Upper lobe of right lung (tissue), 1 donor: Measurements from ENCODE around the gene VSIG10. TPM values are rescaled to one million over a fixed set of nuclear protein-coding genes. Genes with fewer than 3 reads are reported as not detected.

Experiments
- ATAC-seq: fragments of 200-7000 bp; cut with Tn5 transposase; one replicate; pipeline ENCODE4 v1.9.1; 2020; ENCODE audit warnings: mild to moderate bottlenecking, moderate library complexity
- DNase-seq: peaks from one replicate; pipeline ENCODE4 v3.0.0-alpha.2; 2020
- H3K27ac ChIP-seq: fragments of 200-600 bp; one replicate; pipeline ENCODE4 v1.8.0; 2022
- H3K27me3 ChIP-seq: fragments of 200-600 bp; one replicate; pipeline ENCODE4 v1.8.0; 2022; ENCODE audit warnings: mild to moderate bottlenecking
- H3K36me3 ChIP-seq: fragments of 200-600 bp; one replicate; pipeline ENCODE4 v1.8.0; 2022
- H3K4me1 ChIP-seq: fragments of 200-600 bp; one replicate; pipeline ENCODE4 v1.8.0; 2022
- H3K4me3 ChIP-seq: fragments of 200-600 bp; one replicate; pipeline ENCODE4 v1.8.0; 2022; ENCODE audit warnings: mild to moderate bottlenecking
- H3K9me3 ChIP-seq: fragments of 200-600 bp; one replicate; pipeline ENCODE4 v1.8.0; 2022
- intact Hi-C: fragments of 100-400 bp; cut with DNase I; formaldehyde crosslinking; loops from one replicate; pipeline ENCODE4 v1.11.0; 2022
- total RNA-seq: library from RNA; stranded (reverse); fragmentation: NEBNext Ultra II Directional; extraction: Animal tissue kit (Norgen Biotek cat#: 25700); gene quantifications from one replicate; pipeline ENCODE4 v1.2.1, GENCODE V29; 2021
- TF ChIP-seq, protein P1 (sequence below): fragments of 200-600 bp; IDR thresholded peaks from one replicate; pipeline ENCODE4 v1.8.0; 2022; ENCODE audit warnings: antibody characterized with exemption
- donor health status: DM: no; HTN: yes; CAD: no; lungs with severe emphysema.

Gene VSIG10
- total RNA-seq, 1 donor from 2014 or later = 52.4 TPM

GRCh38 chr12:118073768-118074167 is 30.0 kb downstream of the VSIG10 start:
- DNase-seq (no peak), ATAC-seq (no peak)
- no peak overlapping the region for H3K27ac ChIP-seq
- no peaks in the 10 kb centered on the region for H3K9me3 ChIP-seq
- H3K4me1 ChIP-seq = no peaks in the 10 kb centered on the region
- intact Hi-C loops = no loop called here
- no peak overlapping the region for H3K4me3 ChIP-seq
- no peaks in the 10 kb centered on the region for H3K27me3 ChIP-seq
- TF ChIP-seq, protein P1, sequence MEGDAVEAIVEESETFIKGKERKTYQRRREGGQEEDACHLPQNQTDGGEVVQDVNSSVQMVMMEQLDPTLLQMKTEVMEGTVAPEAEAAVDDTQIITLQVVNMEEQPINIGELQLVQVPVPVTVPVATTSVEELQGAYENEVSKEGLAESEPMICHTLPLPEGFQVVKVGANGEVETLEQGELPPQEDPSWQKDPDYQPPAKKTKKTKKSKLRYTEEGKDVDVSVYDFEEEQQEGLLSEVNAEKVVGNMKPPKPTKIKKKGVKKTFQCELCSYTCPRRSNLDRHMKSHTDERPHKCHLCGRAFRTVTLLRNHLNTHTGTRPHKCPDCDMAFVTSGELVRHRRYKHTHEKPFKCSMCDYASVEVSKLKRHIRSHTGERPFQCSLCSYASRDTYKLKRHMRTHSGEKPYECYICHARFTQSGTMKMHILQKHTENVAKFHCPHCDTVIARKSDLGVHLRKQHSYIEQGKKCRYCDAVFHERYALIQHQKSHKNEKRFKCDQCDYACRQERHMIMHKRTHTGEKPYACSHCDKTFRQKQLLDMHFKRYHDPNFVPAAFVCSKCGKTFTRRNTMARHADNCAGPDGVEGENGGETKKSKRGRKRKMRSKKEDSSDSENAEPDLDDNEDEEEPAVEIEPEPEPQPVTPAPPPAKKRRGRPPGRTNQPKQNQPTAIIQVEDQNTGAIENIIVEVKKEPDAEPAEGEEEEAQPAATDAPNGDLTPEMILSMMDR = no peak
- peaks cover 17% of the 10 kb centered on the region for H3K36me3 ChIP-seq

GRCh38 chr12:118070650-118071049 is 33.2 kb downstream of the VSIG10 start:
- DNase-seq (no peak), ATAC-seq (no peak)
- no peaks in the 10 kb centered on the region for H3K27me3 ChIP-seq
- intact Hi-C loops = no loop called here
- no peak overlapping the region for H3K27ac ChIP-seq
- TF ChIP-seq, protein P1 = no peak
- H3K4me1 ChIP-seq = no peaks in the 10 kb centered on the region
- H3K36me3 ChIP-seq = peaks cover 5% of the 10 kb centered on the region
- H3K9me3 ChIP-seq = no peaks in the 10 kb centered on the region
- H3K4me3 ChIP-seq = no peak overlapping the region

GRCh38 chr12:118068445-118068844 is 35.4 kb downstream of the VSIG10 start:
- intact Hi-C loops = no loop called here
- ATAC-seq (no peak), DNase-seq (no peak)
- TF ChIP-seq, protein P1 = no peak
- Histone ChIP-seq H3K4me1 (peaks cover 8% of the 10 kb centered on the region), H3K27ac (no peak overlapping the region), H3K4me3 (no peak overlapping the region), H3K9me3 (no peaks in the 10 kb centered on the region), H3K36me3 (peaks cover 5% of the 10 kb centered on the region), H3K27me3 (no peaks in the 10 kb centered on the region)

DNA sequence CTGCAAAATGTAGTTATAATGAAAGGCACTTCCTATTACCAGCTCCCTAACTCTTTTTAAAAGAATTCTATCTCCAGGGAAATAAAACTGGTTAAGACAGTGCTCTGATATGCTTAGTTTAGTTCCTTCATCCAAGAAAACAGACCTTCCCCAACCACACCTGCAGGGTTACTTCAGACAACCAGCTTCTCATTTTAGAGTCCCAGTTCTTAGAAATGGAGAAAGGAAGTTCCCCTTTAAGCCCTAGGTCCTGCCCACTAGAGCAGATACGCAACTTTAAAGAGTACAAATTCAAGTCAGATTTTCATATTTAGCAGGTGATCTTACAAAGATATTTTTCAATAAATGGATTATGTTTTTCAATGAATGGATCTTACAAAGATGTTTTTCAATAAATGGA is 38.4 kb downstream of the VSIG10 start:
- ATAC-seq (no peak), DNase-seq (no peak)
- Histone ChIP-seq H3K4me1 (peaks cover 20% of the 10 kb centered on the region), H3K36me3 (peaks cover under 1% of the 10 kb centered on the region), H3K27me3 (no peaks in the 10 kb centered on the region), H3K9me3 (no peaks in the 10 kb centered on the region), H3K27ac (peak overlapping the region; percentile 49), H3K4me3 (no peak overlapping the region)
- TF ChIP-seq, protein P1 = no peak
- intact Hi-C loops = no loop called here

DNA sequence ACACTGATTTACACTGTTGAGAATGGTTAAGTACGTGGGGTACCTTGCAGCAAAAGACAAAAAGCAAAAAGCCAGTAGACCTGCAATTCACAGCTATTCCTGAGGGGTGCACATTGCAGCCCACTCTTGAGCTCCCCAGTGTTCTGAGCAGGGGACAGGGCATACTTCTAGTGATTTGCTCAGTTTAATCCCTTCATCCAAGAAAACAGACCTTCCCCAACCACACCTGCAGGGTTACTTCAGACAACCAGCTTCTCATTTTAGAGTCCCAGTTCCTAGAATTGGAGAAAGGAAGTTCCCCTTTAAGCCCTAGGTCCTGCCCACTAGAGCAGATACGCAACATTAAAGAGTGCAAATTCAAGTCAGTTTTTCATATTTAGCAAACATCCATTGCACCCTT is 39.2 kb downstream of the VSIG10 start:
- H3K27me3 ChIP-seq = no peaks in the 10 kb centered on the region
- H3K36me3 ChIP-seq = no peaks in the 10 kb centered on the region
- no peak for ATAC-seq
- H3K27ac ChIP-seq = peak overlapping the region; percentile 49
- no peaks in the 10 kb centered on the region for H3K9me3 ChIP-seq
- H3K4me1 ChIP-seq = peaks cover 25% of the 10 kb centered on the region
- DNase-seq = no peak
- intact Hi-C loops = no loop called here
- TF ChIP-seq, protein P1 = peak; percentile 20
- no peak overlapping the region for H3K4me3 ChIP-seq
